SH-SY5Y (cell line): ENCODE data around the gene S100A11.

Source experiments
- GATA2 ChIP-seq: IDR thresholded peaks from 2 replicates; pipeline ENCODE4 v1.6.1; 2011; ENCODE audit warnings: mild to moderate bottlenecking, low read depth, low read length
- GATA3 ChIP-seq: IDR thresholded peaks from 2 replicates; pipeline ENCODE4 v1.6.1; 2011; ENCODE audit warnings: low read depth, mild to moderate bottlenecking, low read length, moderate library complexity

DNA sequence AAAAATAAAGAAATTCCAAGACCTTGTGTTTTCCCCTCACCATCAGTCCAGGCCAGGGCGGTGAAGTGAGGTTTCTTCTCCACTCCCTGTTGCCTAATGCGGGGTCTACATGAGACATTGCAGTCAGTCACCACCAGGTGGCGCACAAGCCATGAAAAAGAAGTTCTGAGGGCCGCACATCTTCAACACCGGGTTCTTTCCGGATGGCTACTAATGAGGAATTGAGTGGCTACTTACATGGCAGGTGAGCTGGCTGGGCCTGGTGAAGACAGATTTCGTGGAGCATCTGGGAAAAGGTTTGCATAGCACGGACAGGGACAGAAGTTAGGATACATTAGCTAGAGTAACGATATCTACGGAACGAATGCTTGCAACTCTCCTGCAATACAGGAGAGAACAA lies 15.8 kb upstream of the S100A11 start:
- TF ChIP-seq GATA3 (no peak), GATA2 (no peak)
